BLaER1 (cell line): ENCODE data around the gene DAPK2.
A peak's percentile ranks its signal among the peaks of the same experiment; 100 is the strongest.
"Not testable (repeated sequence)": the region's sequence is repeated elsewhere in the genome, so short reads cannot be mapped to it uniquely, and the experiment has no call there.

Source experiments
- H3K27ac ChIP-seq: shearing (Covaris generic); formaldehyde crosslinking; 2 replicates; pipeline ENCODE4 v1.8.1; 2022
- H3K27me3 ChIP-seq: shearing (Covaris generic); formaldehyde crosslinking; 2 replicates; pipeline ENCODE4 v1.8.1; 2022
- H3K36me3 ChIP-seq: shearing (Covaris generic); formaldehyde crosslinking; 2 replicates; pipeline ENCODE4 v1.8.1; 2022
- H3K4me1 ChIP-seq: shearing (Covaris generic); formaldehyde crosslinking; 2 replicates; pipeline ENCODE4 v1.8.1; 2022
- H3K4me2 ChIP-seq: shearing (Covaris generic); formaldehyde crosslinking; 2 replicates; pipeline ENCODE4 v1.8.1; 2022
- H3K4me3 ChIP-seq: shearing (Covaris generic); formaldehyde crosslinking; 2 replicates; pipeline ENCODE4 v1.8.1; 2022
- H3K9ac ChIP-seq: shearing (Covaris generic); formaldehyde crosslinking; 2 replicates; pipeline ENCODE4 v1.8.1; 2022
- H3K9me3 ChIP-seq: shearing (Covaris generic); formaldehyde crosslinking; 2 replicates; pipeline ENCODE4 v1.8.1; 2022
- H4K20me1 ChIP-seq: shearing (Covaris generic); formaldehyde crosslinking; 2 replicates; pipeline ENCODE4 v1.8.1; 2022
- Cebpa-rat ChIP-seq: shearing (Covaris generic); IDR thresholded peaks from 2 replicates; pipeline ENCODE4 v1.8.1; 2022

DAPK2 gene

GRCh38 chr15:64072812-64073211 is 26.5 kb upstream of the DAPK2 start:
- Histone ChIP-seq H4K20me1 (no peaks in the 10 kb centered on the region; the same call in 1 of the 2 replicates), H3K4me2 (no peak overlapping the region), H3K36me3 (peaks cover 56% of the 10 kb centered on the region), H3K9me3 (no peaks in the 10 kb centered on the region), H3K27ac (no peak overlapping the region), H3K9ac (no peak overlapping the region), H3K4me1 (peaks cover 29% of the 10 kb centered on the region), H3K4me3 (no peak overlapping the region), H3K27me3 (no peaks in the 10 kb centered on the region)
- no peak for TF ChIP-seq Cebpa-rat

GRCh38 chr15:64071931-64072765 is 25.9 kb upstream of the DAPK2 start:
- TF ChIP-seq Cebpa-rat: no peak
- no peaks in the 10 kb centered on the region for H3K27me3 ChIP-seq
- H4K20me1 ChIP-seq: no peaks in the 10 kb centered on the region; the same call in 1 of the 2 replicates
- H3K4me2 ChIP-seq: no peak overlapping the region
- H3K4me1 ChIP-seq: peaks cover 36% of the 10 kb centered on the region
- no peak overlapping the region for H3K9ac ChIP-seq
- H3K36me3 ChIP-seq: peaks cover 50% of the 10 kb centered on the region
- no peaks in the 10 kb centered on the region for H3K9me3 ChIP-seq
- H3K27ac ChIP-seq: no peak overlapping the region
- no peak overlapping the region for H3K4me3 ChIP-seq

- H3K4me1 ChIP-seq: peaks cover 36% of the 10 kb centered on the region
- H3K4me2 ChIP-seq: no peak overlapping the region
- no peak for TF ChIP-seq Cebpa-rat
- H3K4me3 ChIP-seq: no peak overlapping the region
- no peaks in the 10 kb centered on the region for H3K9me3 ChIP-seq
- H3K36me3 ChIP-seq: peaks cover 50% of the 10 kb centered on the region
- H3K27ac ChIP-seq: no peak overlapping the region
- no peak overlapping the region for H3K9ac ChIP-seq
- no peaks in the 10 kb centered on the region; the same call in 1 of the 2 replicates for H4K20me1 ChIP-seq
- no peaks in the 10 kb centered on the region for H3K27me3 ChIP-seq
Measured at GRCh38 chr15:64070965-64071851, 24.9 kb upstream of the DAPK2 start.

GRCh38 chr15:64070106-64070505 is 23.8 kb upstream of the DAPK2 start:
- Histone ChIP-seq H3K27ac (0 out of 2 replicates have a peak overlapping the region, but pooled peaks have one; percentile 20), H3K27me3 (no peaks in the 10 kb centered on the region), H3K36me3 (peaks cover 41% of the 10 kb centered on the region), H4K20me1 (no peaks in the 10 kb centered on the region; the same call in 1 of the 2 replicates), H3K9me3 (no peaks in the 10 kb centered on the region), H3K4me3 (no peak overlapping the region), H3K9ac (no peak overlapping the region), H3K4me1 (peaks cover 36% of the 10 kb centered on the region), H3K4me2 (peak overlapping the region; percentile 68)
- no peak for TF ChIP-seq Cebpa-rat

GRCh38 chr15:64068133-64068532 is 21.8 kb upstream of the DAPK2 start:
- peak overlapping the region; percentile 38; the same call in 1 of the 2 replicates for H3K27ac ChIP-seq
- TF ChIP-seq Cebpa-rat: no peak
- H3K9me3 ChIP-seq: no peaks in the 10 kb centered on the region
- no peak overlapping the region for H3K4me3 ChIP-seq
- peaks cover 36% of the 10 kb centered on the region for H3K4me1 ChIP-seq
- 0 out of 2 replicates have a peak overlapping the region, but pooled peaks have one; percentile 41 for H3K9ac ChIP-seq
- peaks cover 22% of the 10 kb centered on the region for H3K36me3 ChIP-seq
- H4K20me1 ChIP-seq: no peaks in the 10 kb centered on the region
- H3K27me3 ChIP-seq: no peaks in the 10 kb centered on the region
- peak overlapping the region; percentile 55 for H3K4me2 ChIP-seq

- H3K36me3 ChIP-seq: peaks cover 19% of the 10 kb centered on the region
- no peak overlapping the region for H3K9ac ChIP-seq
- H4K20me1 ChIP-seq: no peaks in the 10 kb centered on the region
- peak overlapping the region; percentile 55 for H3K4me2 ChIP-seq
- no peaks in the 10 kb centered on the region for H3K9me3 ChIP-seq
- H3K4me1 ChIP-seq: peaks cover 36% of the 10 kb centered on the region
- no peaks in the 10 kb centered on the region for H3K27me3 ChIP-seq
- H3K4me3 ChIP-seq: no peak overlapping the region
- TF ChIP-seq Cebpa-rat: peak; percentile 73; the same call in 1 of the 2 replicates
- H3K27ac ChIP-seq: peak overlapping the region; percentile 38; the same call in 1 of the 2 replicates
Measured at GRCh38 chr15:64067564-64068030, 21.3 kb upstream of the DAPK2 start.

- Histone ChIP-seq H3K9me3 (no peaks in the 10 kb centered on the region), H3K9ac (no peak overlapping the region), H3K4me2 (no peak overlapping the region), H3K4me3 (no peak overlapping the region), H4K20me1 (no peaks in the 10 kb centered on the region), H3K4me1 (peaks cover 36% of the 10 kb centered on the region), H3K27me3 (no peaks in the 10 kb centered on the region), H3K27ac (no peak overlapping the region), H3K36me3 (peaks cover 9% of the 10 kb centered on the region)
- TF ChIP-seq Cebpa-rat: no peak
Measured at GRCh38 chr15:64066451-64066850, 20.2 kb upstream of the DAPK2 start.

- Histone ChIP-seq H3K4me1 (no peaks in the 10 kb centered on the region), H3K36me3 (no peaks in the 10 kb centered on the region), H3K27ac (no peak overlapping the region), H3K4me2 (no peak overlapping the region), H3K9me3 (peaks cover 10% of the 10 kb centered on the region), H3K9ac (no peak overlapping the region), H4K20me1 (no peaks in the 10 kb centered on the region), H3K4me3 (no peak overlapping the region), H3K27me3 (no peaks in the 10 kb centered on the region)
- no peak for TF ChIP-seq Cebpa-rat
Measured at GRCh38 chr15:64060716-64061115, 14.4 kb upstream of the DAPK2 start.

- not testable (repeated sequence) for H3K4me3 ChIP-seq, H4K20me1 ChIP-seq, H3K4me1 ChIP-seq, H3K36me3 ChIP-seq, H3K9me3 ChIP-seq, H3K27ac ChIP-seq, H3K9ac ChIP-seq, H3K27me3 ChIP-seq, H3K4me2 ChIP-seq
Measured at GRCh38 chr15:64059104-64059503, 12.8 kb upstream of the DAPK2 start.
